SK-N-SH treated with all-trans-retinoic acid at 6 μM for 48 hours (cell line): Measurements from ENCODE around the gene GSE1.

Source experiments
- CREB5 ChIP-seq: fragments of 250-450 bp; sonication (Bioruptor Pico); IDR thresholded peaks from 2 replicates; pipeline ENCODE4 v1.5.1; 2020; ENCODE audit warnings: low read depth, mild to moderate bottlenecking, moderate library complexity
- CSDC2 ChIP-seq: fragments of 250-450 bp; sonication (Bioruptor Pico); IDR thresholded peaks from 2 replicates; pipeline ENCODE4 v1.5.0; 2020; ENCODE audit warnings: mild to moderate bottlenecking, moderate library complexity
- GLIS3 ChIP-seq: fragments of 250-450 bp; sonication (Bioruptor Pico); IDR thresholded peaks from 2 replicates; pipeline ENCODE4 v1.5.0; 2020; ENCODE audit warnings: mild to moderate bottlenecking, moderate library complexity
- ISL1 ChIP-seq: fragments of 250-450 bp; sonication (Bioruptor Pico); IDR thresholded peaks from 2 replicates; pipeline ENCODE4 v2.1.2; 2022; ENCODE audit warnings: mild to moderate bottlenecking, moderate library complexity
- POU6F1 ChIP-seq: fragments of 250-450 bp; sonication (Bioruptor Pico); IDR thresholded peaks from 2 replicates; pipeline ENCODE4 v1.8.0; 2021; ENCODE audit warnings: low read depth, mild to moderate bottlenecking, moderate library complexity, borderline replicate concordance
- ZC3H10 ChIP-seq: fragments of 250-450 bp; sonication (Bioruptor Pico); IDR thresholded peaks from 2 replicates; pipeline ENCODE4 v1.5.1; 2021; ENCODE audit warnings: mild to moderate bottlenecking, moderate library complexity
- ZFP3 ChIP-seq: fragments of 250-450 bp; sonication (Bioruptor Pico); IDR thresholded peaks from 2 replicates; pipeline ENCODE4 v1.5.0; 2020; ENCODE audit warnings: mild to moderate bottlenecking, moderate library complexity
- ZNF565 ChIP-seq: fragments of 450-650 bp; formaldehyde crosslinking; conservative IDR thresholded peaks from 2 replicates; pipeline ENCODE4 v1.5.0; 2020; ENCODE audit warnings: low read depth, mild to moderate bottlenecking, moderate library complexity

- TF ChIP-seq ISL1 (no peak), CREB5 (CRISPR knock-in tag) (no peak), POU6F1 (CRISPR knock-in tag) (no peak), ZFP3 (no peak), ZC3H10 (no peak), CSDC2 (CRISPR knock-in tag) (no peak), ZNF565 (CRISPR knock-in tag) (no peak), GLIS3 (CRISPR knock-in tag) (no peak)
These were observed 64.4 kb downstream of the GSE1 start for GRCh38 chr16:85677383-85677967.
